A549 (cell line): ENCODE measurements around the gene KLHL15.

Experiments
- BCL3 ChIP-seq: fragments of >200 bp; sonication (Bioruptor Twin); formaldehyde crosslinking; IDR thresholded peaks from 3 replicates; pipeline ENCODE4 v1.6.1; 2016
- CEBPB ChIP-seq, 2 experiments: fragments of >200 bp in 1 of 2; sonication (Bioruptor Twin) in 1 of 2; formaldehyde crosslinking in 1 of 2; IDR thresholded peaks; 2 replicates each; pipeline ENCODE4 v1.6.1; 2012 to 2016
- CTCF ChIP-seq: fragments of >200 bp; sonication (Bioruptor Twin); formaldehyde crosslinking; IDR thresholded peaks from 3 replicates; pipeline ENCODE4 v1.5.1; 2016
- FOSL2 ChIP-seq, 2 experiments: fragments of 450-650 bp in 1 of 2; fragments of >200 bp in 1 of 2; sonication (Bioruptor Twin) in 1 of 2; formaldehyde crosslinking; IDR thresholded peaks; 2 replicates each; pipeline versions ENCODE4 v1.5.0 to v1.6.1; 2016 to 2020; ENCODE audit warnings: mild to moderate bottlenecking in 1 of 2, moderate library complexity in 1 of 2
- MAFK ChIP-seq: fragments of 450-650 bp; IDR thresholded peaks from 2 replicates; pipeline ENCODE4 v1.6.1; 2014; ENCODE audit not compliant: partially characterized antibody
- MAZ ChIP-seq: fragments of 150-350 bp; IDR thresholded peaks from 2 replicates; pipeline ENCODE4 v1.6.1; 2014; ENCODE audit warnings: antibody characterized with exemption, low read depth, low read length, borderline replicate concordance
- POLR2A ChIP-seq: IDR thresholded peaks from 2 replicates; pipeline ENCODE4 v1.6.1; 2012; ENCODE audit warnings: mild to moderate bottlenecking, low read length
- RFX5 ChIP-seq: fragments of 450-650 bp; IDR thresholded peaks from 2 replicates; pipeline ENCODE4 v1.7.1; 2014; ENCODE audit warnings: antibody characterized with exemption, mild to moderate bottlenecking, moderate library complexity
- RNF2 ChIP-seq: fragments of 200-600 bp; sonication (generic); IDR thresholded peaks from 2 replicates; pipeline ENCODE4 v1.6.1; 2016; ENCODE audit warnings: low read depth, mild to moderate bottlenecking, antibody characterized with exemption, moderate library complexity, borderline replicate concordance
- TF ChIP-seq, protein P1 (sequence below): IDR thresholded peaks from 2 replicates; pipeline ENCODE4 v1.6.1; 2012
- TF ChIP-seq, protein P2 (sequence below): fragments of 200-600 bp; sonication (generic); IDR thresholded peaks from 2 replicates; pipeline ENCODE4 v1.6.1; 2016; ENCODE audit warnings: antibody characterized with exemption, mild to moderate bottlenecking, moderate library complexity

GRCh38 chrX:23982891-23983290 is 44.1 kb downstream of the KLHL15 start:
- TF ChIP-seq BCL3 (no peak), CTCF (no peak), POLR2A (no peak), RNF2 (no peak), CEBPB (IDR thresholded peaks at IDR 0.05) (no peak), MAFK (no peak), RFX5 (no peak), MAZ (no peak), FOSL2 (IDR thresholded peaks at IDR 0.05) (no peak), FOSL2 (CRISPR knock-in tag; IDR thresholded peaks at IDR 0.05) (no peak)
- TF ChIP-seq, protein P1, sequence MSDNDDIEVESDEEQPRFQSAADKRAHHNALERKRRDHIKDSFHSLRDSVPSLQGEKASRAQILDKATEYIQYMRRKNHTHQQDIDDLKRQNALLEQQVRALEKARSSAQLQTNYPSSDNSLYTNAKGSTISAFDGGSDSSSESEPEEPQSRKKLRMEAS: no peak
- TF ChIP-seq, protein P2, sequence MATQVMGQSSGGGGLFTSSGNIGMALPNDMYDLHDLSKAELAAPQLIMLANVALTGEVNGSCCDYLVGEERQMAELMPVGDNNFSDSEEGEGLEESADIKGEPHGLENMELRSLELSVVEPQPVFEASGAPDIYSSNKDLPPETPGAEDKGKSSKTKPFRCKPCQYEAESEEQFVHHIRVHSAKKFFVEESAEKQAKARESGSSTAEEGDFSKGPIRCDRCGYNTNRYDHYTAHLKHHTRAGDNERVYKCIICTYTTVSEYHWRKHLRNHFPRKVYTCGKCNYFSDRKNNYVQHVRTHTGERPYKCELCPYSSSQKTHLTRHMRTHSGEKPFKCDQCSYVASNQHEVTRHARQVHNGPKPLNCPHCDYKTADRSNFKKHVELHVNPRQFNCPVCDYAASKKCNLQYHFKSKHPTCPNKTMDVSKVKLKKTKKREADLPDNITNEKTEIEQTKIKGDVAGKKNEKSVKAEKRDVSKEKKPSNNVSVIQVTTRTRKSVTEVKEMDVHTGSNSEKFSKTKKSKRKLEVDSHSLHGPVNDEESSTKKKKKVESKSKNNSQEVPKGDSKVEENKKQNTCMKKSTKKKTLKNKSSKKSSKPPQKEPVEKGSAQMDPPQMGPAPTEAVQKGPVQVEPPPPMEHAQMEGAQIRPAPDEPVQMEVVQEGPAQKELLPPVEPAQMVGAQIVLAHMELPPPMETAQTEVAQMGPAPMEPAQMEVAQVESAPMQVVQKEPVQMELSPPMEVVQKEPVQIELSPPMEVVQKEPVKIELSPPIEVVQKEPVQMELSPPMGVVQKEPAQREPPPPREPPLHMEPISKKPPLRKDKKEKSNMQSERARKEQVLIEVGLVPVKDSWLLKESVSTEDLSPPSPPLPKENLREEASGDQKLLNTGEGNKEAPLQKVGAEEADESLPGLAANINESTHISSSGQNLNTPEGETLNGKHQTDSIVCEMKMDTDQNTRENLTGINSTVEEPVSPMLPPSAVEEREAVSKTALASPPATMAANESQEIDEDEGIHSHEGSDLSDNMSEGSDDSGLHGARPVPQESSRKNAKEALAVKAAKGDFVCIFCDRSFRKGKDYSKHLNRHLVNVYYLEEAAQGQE: no peak
